ENCODE measurements around the gene PIP4K2A. TPM values are rescaled to one million over a fixed set of nuclear protein-coding genes. Genes with fewer than 3 reads are reported as not detected.
"Not testable (repeated sequence)": the region's sequence is repeated elsewhere in the genome, so short reads cannot be mapped to it uniquely, and the experiment has no call there.

Gene PIP4K2A
- total RNA-seq (10 to 100 TPM; 21.4 to 31.7 (median 24.5) TPM), polyA plus RNA-seq (10.1 TPM)
- long read RNA-seq, donor 1, transcript PIP4K2A-202 (10 exons, 3,802 nt), result major isoform, 20 of 34 reads
- long read RNA-seq, donor 1, partial matches to known transcripts, result 9 of 34 reads
- long read RNA-seq, donor 1, other reads (novel, unspliced or antisense), result 5 of 34 reads
- long read RNA-seq, donor 2, partial matches to known transcripts, result 1 of 6 reads
- long read RNA-seq, donor 2, other reads (novel, unspliced or antisense), result 3 of 6 reads
- long read RNA-seq, donor 3, partial matches to known transcripts, result 27 of 58 reads
- long read RNA-seq, donor 3, other reads (novel, unspliced or antisense), result 28 of 58 reads
- long read RNA-seq, donor 4, partial matches to known transcripts, result 1 of 6 reads
- long read RNA-seq, donor 4, other reads (novel, unspliced or antisense), result 2 of 6 reads

- Histone ChIP-seq H3K4me3 (ENCODE audit: low read length) (peak within 1 kb of the TSS; percentile 98), H3K9me3 (ENCODE audit: control insufficient read depth, low read length) (no peaks in the 10 kb centered on the region), H3K27me3 (ENCODE audit: control insufficient read depth, insufficient read depth) (no peaks in the 10 kb centered on the region), H3K4me1 (ENCODE audit: control insufficient read depth, insufficient read depth, low read length) (no peaks in the 10 kb centered on the region), H3K27ac (ENCODE audit: low read length) (peak within 1 kb of the TSS; percentile 90)
- 8% methylated on average over 76 of the region's 83 CpGs for WGBS
- DNase-seq (peak; percentile 80 to 93 (median 92)), ATAC-seq (peak; percentile 89 to 90)
- intact Hi-C loops (cut with DNase I), result loop anchor here in 1 of 4 donors (10.0 kb wide), 1 partner anchor 270 kb away; no protein-coding TSS in a partner anchor
Measured at GRCh38 chr10:22714479-22715289, at the start of gene PIP4K2A. Gene PIP4K2A, minus strand, starts transcription at chr10:22714578. Its CDS starts 252 bp downstream, at chr10:22714326.

DNA sequence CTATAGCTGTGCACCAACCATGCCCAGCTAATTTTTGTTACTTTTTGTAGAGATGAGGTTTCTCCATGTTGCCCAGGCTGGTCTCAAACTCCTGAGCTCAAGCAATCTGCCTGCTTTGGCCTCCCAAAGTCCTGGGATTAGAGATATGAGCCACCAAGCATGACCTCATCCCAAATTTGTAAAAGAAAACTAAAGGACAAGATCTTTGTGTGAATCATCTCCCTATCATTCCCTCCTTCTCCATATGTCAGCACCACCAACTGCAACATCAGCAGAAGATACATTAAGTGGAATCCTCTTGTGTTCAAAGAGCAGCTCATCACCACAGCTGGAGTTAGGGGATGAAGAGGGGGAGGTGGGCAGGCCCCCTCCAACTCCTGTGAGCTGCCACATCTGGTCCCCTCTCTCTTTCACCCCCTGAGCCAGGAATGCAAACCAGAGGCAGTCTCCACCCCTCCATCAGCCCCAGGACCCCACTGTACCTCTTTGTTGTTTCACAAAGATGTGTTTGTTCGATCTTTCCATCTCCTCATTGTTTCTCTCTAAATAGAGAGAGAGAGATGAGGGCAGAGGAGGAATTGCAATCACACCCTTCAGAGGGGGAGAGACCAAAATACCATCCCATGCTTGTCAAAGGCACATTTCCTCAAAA lies 47.3 kb upstream of the PIP4K2A start:
- intact Hi-C loops (cut with DNase I), result no loop called here
- Histone ChIP-seq H3K9me3 (ENCODE audit: control insufficient read depth, low read length) (no peaks in the 10 kb centered on the region), H3K4me1 (ENCODE audit: control insufficient read depth, insufficient read depth, low read length) (peaks cover 4% of the 10 kb centered on the region), H3K27ac (ENCODE audit: low read length) (no peak overlapping the region), H3K27me3 (ENCODE audit: control insufficient read depth, insufficient read depth) (no peaks in the 10 kb centered on the region), H3K4me3 (ENCODE audit: low read length) (no peak overlapping the region)
- WGBS, result 84% methylated on average over 1 of the region's 1 CpG
- no peak for DNase-seq
- no peak for ATAC-seq

DNA sequence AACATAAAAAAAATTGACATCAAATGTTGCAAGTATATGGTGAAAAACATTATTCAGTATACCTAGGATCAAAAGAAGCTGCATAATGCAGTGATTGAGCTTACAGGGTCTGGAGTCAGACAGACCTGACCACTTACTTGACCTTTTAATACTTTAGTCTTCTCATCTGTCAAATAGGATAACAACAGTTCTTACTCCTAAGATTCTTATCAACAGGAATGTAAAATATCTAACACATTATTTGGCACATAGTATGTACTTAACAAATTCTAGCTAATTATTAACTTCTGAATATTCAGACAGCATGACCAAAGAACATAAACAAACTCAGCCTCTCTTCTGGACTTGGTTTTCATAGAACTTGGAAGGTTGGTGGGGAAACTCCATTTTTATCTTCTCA lies 45.6 kb upstream of the PIP4K2A start:
- no peaks in the 10 kb centered on the region for H3K9me3 ChIP-seq (ENCODE audit: control insufficient read depth, low read length)
- no peaks in the 10 kb centered on the region for H3K27me3 ChIP-seq (ENCODE audit: control insufficient read depth, insufficient read depth)
- H3K4me3 ChIP-seq (ENCODE audit: low read length), result no peak overlapping the region
- intact Hi-C loops (cut with DNase I), result no loop called here
- peaks cover 4% of the 10 kb centered on the region for H3K4me1 ChIP-seq (ENCODE audit: control insufficient read depth, insufficient read depth, low read length)
- no peak for DNase-seq
- no peak for ATAC-seq
- no peak overlapping the region for H3K27ac ChIP-seq (ENCODE audit: low read length)

DNA sequence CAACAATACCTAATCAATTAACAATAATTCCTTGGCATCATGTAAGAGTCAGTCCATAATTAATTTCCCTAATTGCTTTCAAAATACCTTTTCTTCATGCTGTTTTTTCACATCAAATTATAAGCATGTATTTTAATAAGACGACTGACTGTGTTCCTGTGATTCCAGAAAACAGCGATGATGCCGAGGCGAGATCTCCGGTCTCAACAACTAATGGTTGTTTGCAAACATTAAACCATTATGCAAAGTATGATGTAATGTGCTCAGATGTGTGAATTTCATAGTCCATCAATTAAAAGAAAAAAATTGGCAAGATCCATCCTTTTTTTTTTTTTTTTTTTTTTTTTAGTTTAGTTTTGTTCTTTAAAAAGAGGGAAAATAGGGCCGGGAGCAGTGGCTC lies 44.5 kb upstream of the PIP4K2A start:
- DNase-seq, result no peak

GRCh38 chr10:22754296-22754695 lies 39.9 kb upstream of the PIP4K2A start:
- Histone ChIP-seq H3K9me3 (ENCODE audit: control insufficient read depth, low read length) (no peaks in the 10 kb centered on the region), H3K27me3 (ENCODE audit: control insufficient read depth, insufficient read depth) (no peaks in the 10 kb centered on the region), H3K4me3 (ENCODE audit: low read length) (no peak overlapping the region), H3K4me1 (ENCODE audit: control insufficient read depth, insufficient read depth, low read length) (no peaks in the 10 kb centered on the region), H3K27ac (ENCODE audit: low read length) (no peak overlapping the region)
- ATAC-seq (no peak), DNase-seq (no peak)
- intact Hi-C loops (cut with DNase I), result no loop called here
- WGBS, result 90% methylated on average over 4 of the region's 4 CpGs

More for the DNA sequence above, 44.5 kb upstream of the PIP4K2A start:
- WGBS, result 94% methylated on average over 6 of the region's 6 CpGs
- Histone ChIP-seq H3K27me3 (ENCODE audit: control insufficient read depth, insufficient read depth) (no peaks in the 10 kb centered on the region), H3K4me3 (ENCODE audit: low read length) (no peak overlapping the region), H3K27ac (ENCODE audit: low read length) (no peak overlapping the region), H3K4me1 (ENCODE audit: control insufficient read depth, insufficient read depth, low read length) (no peaks in the 10 kb centered on the region), H3K9me3 (ENCODE audit: control insufficient read depth, low read length) (no peaks in the 10 kb centered on the region)
- intact Hi-C loops (cut with DNase I), result no loop called here
- ATAC-seq, result no peak

DNA sequence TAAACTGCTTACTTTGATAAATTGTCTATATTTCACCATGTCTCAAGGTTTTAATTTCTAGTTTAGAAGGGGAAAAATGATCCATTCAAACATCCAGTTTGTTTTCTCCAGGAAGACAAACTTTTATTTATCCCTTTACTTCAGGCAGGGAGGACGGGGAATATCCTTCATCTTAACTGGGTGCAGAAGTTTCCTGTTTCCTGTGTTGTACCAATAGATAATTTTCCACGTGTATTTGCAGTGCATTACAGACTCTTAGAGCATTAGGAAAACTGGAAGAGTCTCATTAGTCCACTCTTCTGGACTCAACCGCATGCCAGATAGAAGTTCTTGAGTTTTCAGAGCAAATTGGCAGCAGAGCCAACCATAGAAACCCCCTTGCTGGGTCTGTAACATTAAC lies 39.4 kb upstream of the PIP4K2A start:
- H3K9me3 ChIP-seq (ENCODE audit: control insufficient read depth, low read length), result no peaks in the 10 kb centered on the region
- no peak overlapping the region for H3K4me3 ChIP-seq (ENCODE audit: low read length)
- H3K27ac ChIP-seq (ENCODE audit: low read length), result no peak overlapping the region
- WGBS, result 41% methylated on average over 3 of the region's 3 CpGs
- no peak for DNase-seq
- intact Hi-C loops (cut with DNase I), result no loop called here
- no peak for ATAC-seq
- H3K4me1 ChIP-seq (ENCODE audit: control insufficient read depth, insufficient read depth, low read length), result no peaks in the 10 kb centered on the region
- H3K27me3 ChIP-seq (ENCODE audit: control insufficient read depth, insufficient read depth), result no peaks in the 10 kb centered on the region

- intact Hi-C loops (cut with DNase I), result no loop called here
- 68% methylated on average over 2 of the region's 2 CpGs for WGBS
- H3K27ac ChIP-seq (ENCODE audit: low read length), result no peak overlapping the region
- DNase-seq, result no peak
- H3K27me3 ChIP-seq (ENCODE audit: control insufficient read depth, insufficient read depth), result no peaks in the 10 kb centered on the region
- H3K9me3 ChIP-seq (ENCODE audit: control insufficient read depth, low read length), result no peaks in the 10 kb centered on the region
- ATAC-seq, result no peak
- no peaks in the 10 kb centered on the region for H3K4me1 ChIP-seq (ENCODE audit: control insufficient read depth, insufficient read depth, low read length)
- no peak overlapping the region for H3K4me3 ChIP-seq (ENCODE audit: low read length)
Measured at GRCh38 chr10:22752272-22752889, 38.0 kb upstream of the PIP4K2A start.

GRCh38 chr10:22750131-22750530 lies 35.8 kb upstream of the PIP4K2A start:
- intact Hi-C loops (cut with DNase I), result no loop called here
- 78% methylated on average over 2 of the region's 2 CpGs for WGBS
- H3K4me3 ChIP-seq (ENCODE audit: low read length), result no peak overlapping the region

DNA sequence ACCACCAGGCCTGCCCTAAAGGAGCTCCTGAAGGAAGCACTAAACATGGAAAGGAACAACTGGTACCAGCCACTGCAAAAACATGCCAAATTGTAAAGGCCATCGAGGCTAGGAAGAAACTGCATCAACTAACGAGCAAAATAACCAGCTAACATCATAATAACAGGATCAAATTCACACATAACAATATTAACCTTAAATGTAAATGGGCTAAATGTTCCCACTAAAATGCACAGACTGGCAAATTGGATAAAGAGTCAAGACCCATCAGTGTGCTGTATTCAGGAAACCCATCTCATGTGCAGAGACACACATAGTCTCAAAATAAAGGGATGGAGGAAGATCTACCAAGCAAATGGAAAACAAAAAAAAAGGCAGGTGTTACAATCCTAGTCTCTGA lies 30.5 kb upstream of the PIP4K2A start:
- DNase-seq; H3K27ac ChIP-seq (ENCODE audit: low read length); ATAC-seq; H3K9me3 ChIP-seq (ENCODE audit: control insufficient read depth, low read length); H3K4me1 ChIP-seq (ENCODE audit: control insufficient read depth, insufficient read depth, low read length); H3K4me3 ChIP-seq (ENCODE audit: low read length); intact Hi-C loops (cut with DNase I); H3K27me3 ChIP-seq (ENCODE audit: control insufficient read depth, insufficient read depth): not testable (repeated sequence)
- WGBS, result 82% methylated on average over 2 of the region's 2 CpGs

More at GRCh38 chr10:22750131-22750530, 35.8 kb upstream of the PIP4K2A start:
- Histone ChIP-seq H3K27ac (ENCODE audit: low read length) (no peak overlapping the region), H3K4me1 (ENCODE audit: control insufficient read depth, insufficient read depth, low read length) (no peaks in the 10 kb centered on the region), H3K9me3 (ENCODE audit: control insufficient read depth, low read length) (no peaks in the 10 kb centered on the region), H3K27me3 (ENCODE audit: control insufficient read depth, insufficient read depth) (no peaks in the 10 kb centered on the region)
- no peak for ATAC-seq
- no peak for DNase-seq

DNA sequence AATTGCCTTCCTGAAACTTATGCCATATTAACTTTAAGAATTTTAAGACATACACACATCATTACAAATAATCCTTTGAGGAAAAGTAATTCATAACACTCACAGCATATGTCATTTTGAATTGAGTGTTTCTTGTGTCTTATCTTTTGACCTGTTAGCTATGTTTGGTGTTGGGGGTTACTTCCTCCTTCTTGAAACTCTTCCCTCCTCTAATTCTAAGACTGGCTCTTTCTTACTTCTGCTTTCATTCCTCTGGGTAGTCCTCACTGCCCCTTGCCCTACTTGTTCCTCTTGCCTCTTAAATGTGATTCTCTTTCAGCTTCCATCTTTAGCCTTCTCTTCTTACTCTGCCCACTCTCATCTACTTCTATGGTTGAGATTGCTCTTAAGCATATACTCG lies 28.3 kb upstream of the PIP4K2A start:
- Histone ChIP-seq H3K27ac (ENCODE audit: low read length) (no peak overlapping the region), H3K4me1 (ENCODE audit: control insufficient read depth, insufficient read depth, low read length) (no peaks in the 10 kb centered on the region), H3K9me3 (ENCODE audit: control insufficient read depth, low read length) (no peaks in the 10 kb centered on the region), H3K27me3 (ENCODE audit: control insufficient read depth, insufficient read depth) (no peaks in the 10 kb centered on the region), H3K4me3 (ENCODE audit: low read length) (no peak overlapping the region)
- DNase-seq, result no peak
- intact Hi-C loops (cut with DNase I), result no loop called here
- WGBS, result 97% methylated on average over 1 of the region's 1 CpG
- ATAC-seq, result peak in 1 of 2 donors; percentile 33

Data from right cardiac atrium (tissue), 5 donors.